HG02588 (cell line): Measurements from ENCODE around the gene SMIM1.
"Not testable (repeated sequence)": the region's sequence is repeated elsewhere in the genome, so short reads cannot be mapped to it uniquely, and the experiment has no call there.

Experiments
- ATAC-seq: cut with Tn5 transposase; IDR thresholded peaks from one replicate; pipeline ENCODE4 v1.9.1; 2021; ENCODE audit warnings: mild to moderate bottlenecking, moderate library complexity; ENCODE audit not compliant: unreplicated experiment

Gene SMIM1

DNA sequence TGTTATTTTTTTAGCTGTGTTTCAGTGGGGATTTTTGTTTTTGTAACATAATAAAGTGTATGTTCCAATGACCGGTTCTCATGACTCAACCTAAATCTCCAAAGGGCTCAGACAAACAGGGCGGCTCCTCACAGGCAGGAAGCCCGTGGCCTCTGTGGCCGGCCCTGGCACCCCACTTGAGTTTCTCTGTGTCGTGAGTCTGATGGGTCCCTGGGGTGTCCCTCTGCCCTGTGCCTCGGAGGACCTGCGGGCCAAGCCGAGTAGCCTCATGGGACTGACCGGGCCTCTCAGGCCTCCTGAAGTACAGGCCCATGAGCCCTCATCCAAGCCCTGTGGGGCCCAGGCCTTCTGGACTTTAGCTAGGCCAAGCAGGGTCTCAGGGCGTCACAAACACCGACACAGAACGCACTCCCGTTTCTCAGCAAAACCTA lies 36.4 kb upstream of the SMIM1 start:
- ATAC-seq = no peak

DNA sequence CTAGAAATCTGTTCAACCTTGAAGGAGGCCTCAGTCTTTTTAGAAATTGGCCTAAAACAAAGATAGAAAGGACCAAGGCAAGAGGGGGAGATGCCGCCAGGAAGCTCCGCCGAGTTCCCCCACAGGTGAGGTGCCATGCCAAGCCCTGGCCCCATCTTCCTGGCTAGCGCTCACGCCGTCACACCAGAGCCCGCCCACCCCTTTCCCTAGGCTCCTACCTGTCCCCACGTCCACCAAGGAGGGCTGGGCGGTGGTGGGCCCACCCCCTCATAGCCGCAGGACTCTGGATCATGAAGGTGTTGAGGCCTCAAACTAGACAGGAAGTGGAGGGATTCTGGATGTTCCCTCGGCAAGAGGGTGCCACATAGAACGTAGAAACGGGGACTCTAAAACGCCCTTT lies 35.8 kb upstream of the SMIM1 start:
- no peak for ATAC-seq

DNA sequence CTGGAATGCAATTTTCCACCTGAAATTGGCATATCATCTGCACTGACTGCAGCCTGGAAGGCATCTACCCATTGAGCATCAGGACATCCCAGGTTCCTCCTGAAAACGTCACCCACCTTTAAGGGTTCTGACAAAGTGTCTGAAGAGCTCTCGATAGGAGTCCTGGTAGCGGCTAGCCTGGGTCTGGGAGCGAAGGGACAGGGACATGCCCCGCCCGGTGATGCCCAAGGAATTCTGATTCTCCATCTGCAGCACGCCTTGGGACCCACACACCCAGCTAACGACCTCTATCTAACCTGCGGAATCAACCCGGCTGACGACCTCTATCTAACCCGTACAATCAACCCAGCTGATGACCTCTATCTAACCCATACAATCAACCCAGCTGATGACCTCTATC lies 33.6 kb upstream of the SMIM1 start:
- ATAC-seq = no peak

DNA sequence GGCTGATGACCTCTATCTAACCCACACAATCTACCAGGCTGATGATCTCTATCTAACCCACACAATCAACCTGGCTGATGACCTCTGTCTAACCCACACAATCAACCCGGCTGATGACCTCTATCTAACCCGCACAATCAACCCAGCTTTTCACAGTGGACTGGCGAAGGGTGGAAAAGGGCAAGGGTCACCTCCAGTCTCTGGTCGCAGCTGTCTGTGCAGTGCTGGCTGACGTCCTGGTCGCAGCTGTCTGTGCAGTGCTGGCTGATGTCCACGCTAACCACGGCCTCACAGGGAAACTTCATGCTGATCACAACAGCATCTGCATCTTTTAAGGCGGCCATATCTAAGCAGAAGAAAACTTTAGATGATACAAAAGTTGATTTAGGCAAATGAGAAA lies 32.5 kb upstream of the SMIM1 start:
- no peak for ATAC-seq

DNA sequence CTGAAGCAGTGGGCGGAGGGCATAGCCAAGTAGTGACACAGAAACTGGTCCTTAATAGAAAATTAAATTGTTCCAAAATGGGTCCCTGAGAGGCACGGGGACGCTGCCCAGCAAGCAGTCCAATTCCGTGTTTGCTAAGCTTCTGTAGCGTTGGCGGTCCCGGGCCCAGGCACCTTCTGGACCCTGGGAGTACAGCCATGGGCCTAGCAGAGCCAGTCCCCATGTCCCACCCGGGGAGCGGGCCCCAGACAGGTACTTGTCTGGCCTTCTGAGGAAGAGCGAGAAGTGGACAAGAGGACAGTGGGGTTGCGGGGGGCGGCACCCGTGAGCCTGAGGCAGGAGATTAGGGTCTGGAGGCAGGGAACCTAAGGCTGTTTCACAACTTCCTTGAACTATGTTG lies 31.8 kb upstream of the SMIM1 start:
- no peak for ATAC-seq

DNA sequence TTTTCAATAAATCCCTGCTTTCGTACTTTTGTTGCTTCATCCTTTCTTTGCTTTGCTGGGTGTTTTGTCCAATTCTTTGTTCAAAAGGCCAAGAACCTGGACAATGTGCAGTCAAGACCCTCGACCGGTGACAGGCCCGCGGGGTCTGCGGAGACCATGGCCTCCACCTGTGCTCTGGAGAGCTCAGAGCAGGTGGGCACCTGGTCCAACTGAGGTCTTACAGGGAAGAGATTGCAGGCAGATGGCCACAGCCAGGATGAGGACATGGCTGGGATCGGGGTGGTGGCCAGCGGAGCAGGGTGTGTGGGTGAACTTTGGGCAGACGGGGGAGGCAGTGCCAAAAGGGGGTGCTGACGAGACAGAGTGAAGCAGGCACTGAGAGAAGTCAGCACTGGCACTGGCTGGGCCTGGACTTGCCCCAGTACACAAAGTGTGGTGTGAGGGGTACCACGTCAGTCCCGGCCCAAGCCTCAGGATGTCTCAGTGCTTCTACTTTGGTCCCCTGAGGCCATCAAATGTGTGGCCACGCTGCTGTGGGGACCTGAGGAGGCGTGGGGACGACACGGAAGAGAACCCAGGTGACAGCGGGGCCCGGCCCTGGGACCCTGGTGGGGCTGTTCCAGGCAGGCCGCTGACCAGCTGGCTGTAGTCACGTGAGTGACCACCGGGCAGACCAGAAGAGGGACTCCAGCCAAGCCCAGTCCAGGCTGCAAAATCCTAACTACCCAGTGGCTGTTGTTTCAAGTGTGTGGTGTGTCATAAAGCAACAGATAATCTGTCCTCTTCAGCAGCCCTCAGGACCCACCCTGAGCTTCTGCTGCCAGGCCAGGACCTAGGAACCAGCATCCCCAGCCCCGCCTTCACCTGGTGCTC lies 30.7 kb upstream of the SMIM1 start:
- ATAC-seq = no peak

DNA sequence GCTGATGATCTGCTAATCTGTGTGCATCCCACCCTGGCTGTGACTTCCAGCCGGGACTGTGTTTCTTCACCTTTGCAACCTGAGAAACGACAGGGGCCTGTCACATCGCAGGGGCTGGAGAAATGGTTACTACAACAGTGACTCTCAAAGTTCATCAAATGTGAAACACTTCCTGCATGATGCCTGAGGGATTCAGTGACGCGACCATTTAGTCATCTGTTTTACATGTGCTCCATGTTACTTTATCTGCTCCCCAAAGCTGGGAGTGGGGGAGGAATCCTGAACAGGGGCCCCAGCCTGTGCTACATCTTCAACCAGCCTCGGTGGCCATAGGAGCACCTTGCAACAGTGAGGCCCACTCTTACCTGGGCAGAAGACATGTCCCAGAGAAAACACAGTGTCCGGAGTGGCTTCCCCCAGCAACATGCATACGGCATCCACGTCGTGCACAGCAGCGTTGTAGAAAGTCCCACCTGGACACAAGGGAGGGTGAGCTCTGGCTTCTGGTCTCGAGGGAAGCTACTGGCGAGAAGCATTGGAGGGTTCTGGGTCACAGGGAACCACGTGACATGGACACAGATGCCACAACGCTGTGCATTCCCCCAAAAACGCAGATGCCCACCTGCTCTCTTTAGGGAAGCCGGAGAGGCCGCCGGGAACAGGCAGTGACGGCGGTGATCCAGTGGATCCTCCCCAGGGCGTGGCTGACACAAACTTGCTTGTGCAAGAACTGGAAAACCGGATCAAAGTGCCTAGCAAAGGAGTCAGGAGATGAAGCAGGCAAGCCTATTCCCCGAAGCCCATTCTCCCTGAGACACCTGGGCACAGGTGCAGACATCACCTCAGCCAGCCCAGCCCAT lies 29.9 kb upstream of the SMIM1 start:
- ATAC-seq = no peak

DNA sequence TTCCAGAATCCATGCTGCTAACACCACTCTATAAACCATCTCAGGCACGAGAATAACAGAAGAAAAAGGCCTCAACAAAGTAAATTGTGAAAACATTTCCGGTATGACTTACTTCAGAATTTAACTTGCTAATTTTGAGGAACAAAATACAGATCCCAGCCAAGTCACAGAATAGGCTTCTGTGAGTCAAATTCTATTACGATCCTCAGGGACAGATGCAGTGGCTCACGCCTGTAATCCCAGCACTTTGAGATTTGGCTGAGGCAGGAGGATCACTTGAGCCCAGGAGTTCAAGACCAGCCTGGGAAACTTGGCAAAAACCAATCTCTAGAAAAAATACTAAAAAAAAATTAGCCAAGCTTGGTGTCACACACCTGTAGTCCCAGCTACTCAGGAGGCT lies 29.1 kb upstream of the SMIM1 start:
- no peak for ATAC-seq

DNA sequence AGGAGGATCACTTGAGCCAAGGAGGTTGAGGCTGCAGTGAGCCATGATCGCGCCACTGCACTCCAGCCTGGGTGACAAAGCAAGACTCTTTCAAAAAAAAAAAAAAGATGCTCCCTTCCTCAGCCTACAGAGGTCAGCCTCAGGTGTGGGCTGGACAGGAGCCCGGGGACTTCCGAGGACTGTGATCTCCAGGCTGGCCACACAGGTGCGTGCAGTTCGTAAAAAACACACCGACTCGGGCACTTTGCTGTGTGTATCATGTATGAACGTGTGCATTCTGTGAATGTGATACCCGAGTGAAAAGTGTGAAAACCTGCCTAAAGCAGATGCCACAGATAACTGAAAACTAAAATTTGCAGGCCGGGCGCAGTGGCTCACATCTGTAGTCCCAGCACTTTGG lies 28.7 kb upstream of the SMIM1 start:
- ATAC-seq = no peak

DNA sequence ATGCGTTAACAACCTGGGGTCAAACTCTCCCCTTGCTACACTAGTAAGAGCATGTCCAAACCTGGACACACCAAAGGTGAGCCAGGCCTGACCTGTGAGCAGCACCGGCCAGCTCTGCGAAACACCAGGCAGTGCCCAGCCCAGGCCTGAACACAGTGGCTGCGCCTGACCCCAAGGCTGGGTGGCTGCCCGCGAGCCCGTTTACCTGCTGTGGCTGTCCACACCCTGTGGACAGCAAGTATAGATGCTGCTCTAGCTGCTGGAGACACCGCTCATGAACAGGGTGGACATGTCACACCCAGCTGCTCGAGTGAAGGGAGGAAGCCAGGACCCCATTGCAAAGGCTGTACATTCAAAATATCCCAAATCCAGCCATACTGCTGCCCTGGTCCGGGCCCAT lies 27.9 kb upstream of the SMIM1 start:
- no peak for ATAC-seq

DNA sequence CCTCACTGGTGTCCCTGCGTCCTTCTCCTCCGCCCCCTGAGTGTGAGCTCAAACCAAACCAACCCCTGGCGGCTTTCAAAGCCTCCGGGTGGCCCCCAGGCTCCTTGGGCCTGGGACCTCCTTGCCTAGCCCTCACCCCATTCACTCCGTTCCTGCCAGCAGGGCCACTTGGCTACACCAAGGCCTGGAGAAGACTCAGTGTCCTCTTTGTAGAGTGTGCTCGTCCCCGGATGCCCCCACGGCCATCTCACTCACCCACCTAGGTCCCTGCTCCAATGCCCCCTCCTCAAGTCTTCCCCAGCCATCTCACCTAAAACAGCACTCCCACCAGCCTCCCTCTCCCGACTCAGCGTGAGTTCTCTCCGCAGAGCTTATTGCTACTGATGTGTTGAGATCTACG lies 27.5 kb upstream of the SMIM1 start:
- no peak for ATAC-seq

DNA sequence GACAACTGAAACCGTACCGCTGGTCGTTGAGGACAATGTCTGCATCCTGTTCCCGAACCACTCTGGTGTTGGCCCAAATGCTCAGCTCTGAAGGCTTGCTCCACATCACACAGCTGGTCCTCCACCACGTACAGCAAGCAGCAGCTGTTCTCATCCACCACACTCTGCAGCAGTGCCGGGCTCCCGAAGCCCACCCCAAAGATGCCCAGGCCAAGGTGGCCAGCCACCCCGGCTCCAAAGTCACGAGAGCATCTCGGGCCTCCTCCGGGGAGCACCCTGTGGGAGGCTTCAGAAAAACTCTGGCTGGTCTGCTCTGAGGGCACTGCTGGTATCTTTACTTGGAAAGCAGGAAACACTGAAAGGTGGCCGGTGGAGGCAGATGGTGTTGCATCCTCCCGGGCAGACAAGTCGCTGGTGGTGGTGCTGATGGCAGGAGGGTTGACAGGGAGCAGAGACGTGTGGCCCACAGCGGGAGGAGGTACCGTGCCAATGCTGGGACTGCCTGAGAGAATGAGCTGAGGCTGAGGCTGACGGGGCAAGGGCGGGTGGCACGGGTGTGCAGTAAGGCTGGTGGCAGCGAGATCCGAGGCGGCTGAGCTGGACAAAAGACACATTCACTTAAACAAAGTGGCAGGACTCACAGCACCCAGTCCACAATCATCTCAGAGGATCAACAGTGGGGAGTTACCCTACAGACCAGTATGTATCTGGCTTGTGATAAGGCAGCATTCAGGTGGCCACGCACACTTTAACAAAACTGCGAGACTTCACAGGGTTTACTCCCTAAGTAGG lies 26.8 kb upstream of the SMIM1 start:
- ATAC-seq = no peak

DNA sequence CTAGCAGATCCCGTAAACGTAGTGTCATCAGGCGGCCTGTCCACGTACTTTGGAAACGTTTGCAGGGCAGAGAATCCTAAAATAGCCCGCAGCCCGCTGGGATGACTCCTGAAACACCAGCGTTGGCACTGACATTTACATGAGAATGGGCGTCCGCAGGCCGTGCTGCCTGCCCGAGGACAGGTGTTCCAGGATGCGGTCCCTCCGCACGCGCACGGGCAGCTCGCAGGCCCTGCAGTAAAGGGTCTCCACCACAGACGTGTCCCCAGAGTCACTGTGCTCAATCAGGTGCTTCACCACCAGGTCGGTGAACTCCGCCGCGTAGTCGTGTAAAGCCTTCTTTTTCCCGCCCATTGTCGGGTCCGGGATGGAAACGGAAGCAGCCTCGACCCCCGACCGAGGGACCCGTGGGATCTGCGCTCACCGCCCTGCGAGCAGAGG lies 26.1 kb upstream of the SMIM1 start:
- ATAC-seq = no peak

DNA sequence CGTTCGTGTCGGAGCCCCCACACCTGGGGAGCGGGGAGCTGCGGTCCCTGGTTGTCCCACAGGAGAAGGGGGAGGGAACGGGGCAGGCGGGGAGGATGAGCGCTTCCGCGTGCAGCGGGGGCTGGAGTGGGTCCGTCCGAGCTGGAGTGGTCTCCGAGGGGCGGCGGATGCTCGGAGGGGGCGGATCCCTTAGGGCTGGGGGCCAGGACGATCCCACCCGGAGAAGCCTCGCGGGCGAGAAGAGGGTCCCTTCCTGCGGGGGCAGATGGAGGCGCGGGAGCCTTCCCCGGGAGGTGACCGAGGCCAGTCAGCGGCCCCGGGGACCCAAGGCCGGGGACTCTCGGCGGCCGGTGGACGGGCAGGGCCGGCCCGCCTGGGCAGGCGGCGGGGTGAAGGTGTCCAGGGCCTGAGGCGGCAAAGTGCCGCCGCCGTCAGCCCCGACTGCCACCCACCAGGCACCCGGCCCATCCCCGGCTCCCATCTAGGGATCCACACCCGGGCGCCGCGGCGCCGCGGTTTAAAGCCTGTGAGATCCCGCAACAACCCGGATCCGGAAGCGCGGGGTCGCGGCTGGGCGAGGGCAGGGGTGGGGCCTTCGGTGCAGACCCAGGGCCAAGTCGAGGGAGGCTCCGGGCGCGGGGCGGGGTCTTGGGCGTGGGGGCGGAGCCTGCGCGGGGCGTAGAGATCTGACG lies 25.6 kb upstream of the SMIM1 start:
- peak; percentile 70 for ATAC-seq

DNA sequence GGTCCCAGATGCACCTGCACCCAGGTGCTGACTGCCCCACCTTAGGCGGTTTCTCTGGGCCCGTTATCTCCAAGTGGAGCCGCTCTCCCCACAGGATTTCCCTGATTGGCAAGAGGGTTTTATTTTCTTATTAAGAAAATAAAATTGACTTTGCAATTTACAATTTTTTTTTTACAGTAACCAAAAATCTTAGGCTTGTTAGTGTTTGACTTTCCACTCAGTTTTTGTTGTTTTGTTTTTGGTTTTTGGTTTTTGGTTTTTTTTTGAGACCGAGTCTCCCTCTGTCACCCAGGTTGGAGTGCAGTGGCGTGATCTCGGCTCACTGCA lies 25.1 kb upstream of the SMIM1 start:
- no peak for ATAC-seq

DNA sequence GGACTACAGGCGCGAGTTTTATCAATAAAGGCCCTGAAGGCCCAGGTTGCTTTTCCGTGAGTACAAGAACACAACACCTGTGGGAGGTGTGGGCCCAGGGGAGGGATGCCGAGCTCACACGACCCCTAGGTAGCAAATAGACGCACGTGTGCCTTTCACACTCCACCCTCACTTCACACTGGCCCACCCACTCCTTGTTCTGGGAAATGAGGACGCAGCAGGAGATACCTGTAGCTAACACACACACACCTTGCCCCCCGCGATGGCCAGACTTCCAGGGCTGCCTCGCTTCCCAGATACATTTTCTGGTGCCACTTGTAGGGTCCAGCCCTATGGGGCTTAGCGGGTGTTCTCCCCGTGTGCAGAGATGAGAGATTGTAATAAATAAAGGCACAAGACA lies 24.6 kb upstream of the SMIM1 start:
- ATAC-seq = no peak

DNA sequence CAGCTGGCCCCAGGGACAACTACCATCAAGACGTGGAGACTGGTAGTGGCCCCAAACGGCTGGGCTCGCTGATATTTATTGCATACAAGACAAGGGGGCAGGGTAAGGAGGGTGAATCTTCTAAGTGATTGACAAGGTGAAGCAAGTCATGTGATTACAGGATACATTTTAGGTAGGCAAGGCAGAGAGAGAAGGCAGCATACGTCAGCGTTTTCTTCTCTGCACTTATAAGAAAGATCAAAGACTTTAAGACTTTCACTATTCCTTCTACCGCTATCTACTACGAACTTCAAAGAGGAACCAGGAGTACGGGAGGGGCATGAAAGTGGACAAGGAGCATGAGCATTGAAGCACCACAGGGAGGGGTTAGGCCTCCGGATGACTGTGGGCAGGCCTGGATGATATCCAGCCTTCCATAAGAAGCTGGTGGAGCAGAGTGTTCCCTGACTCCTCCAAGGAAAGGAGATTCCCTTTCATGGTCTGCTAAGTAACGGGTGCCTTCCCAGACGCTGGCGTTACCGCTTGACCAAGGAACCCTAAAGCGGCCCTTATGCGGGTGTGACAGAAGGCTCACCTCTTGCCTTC lies 24.1 kb upstream of the SMIM1 start:
- ATAC-seq = not testable (repeated sequence)

DNA sequence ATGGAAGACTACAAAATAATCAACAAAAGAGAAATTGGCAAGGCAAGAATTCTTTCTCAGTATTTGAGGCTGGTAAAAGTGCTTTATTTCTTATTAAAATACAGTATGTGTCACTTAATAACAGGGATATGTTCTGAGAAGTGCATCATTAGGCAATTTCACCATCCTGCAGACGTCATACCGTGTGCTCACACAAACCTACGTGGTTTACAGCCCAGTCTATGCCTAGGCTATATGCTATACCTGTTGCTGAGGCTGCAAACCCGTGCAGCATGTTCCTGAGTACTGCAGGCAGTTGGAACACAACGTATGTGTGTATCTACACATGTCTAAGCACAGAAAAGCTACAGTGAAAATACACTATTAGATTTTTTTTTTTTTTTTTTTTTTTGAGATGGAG lies 23.0 kb upstream of the SMIM1 start:
- no peak for ATAC-seq

DNA sequence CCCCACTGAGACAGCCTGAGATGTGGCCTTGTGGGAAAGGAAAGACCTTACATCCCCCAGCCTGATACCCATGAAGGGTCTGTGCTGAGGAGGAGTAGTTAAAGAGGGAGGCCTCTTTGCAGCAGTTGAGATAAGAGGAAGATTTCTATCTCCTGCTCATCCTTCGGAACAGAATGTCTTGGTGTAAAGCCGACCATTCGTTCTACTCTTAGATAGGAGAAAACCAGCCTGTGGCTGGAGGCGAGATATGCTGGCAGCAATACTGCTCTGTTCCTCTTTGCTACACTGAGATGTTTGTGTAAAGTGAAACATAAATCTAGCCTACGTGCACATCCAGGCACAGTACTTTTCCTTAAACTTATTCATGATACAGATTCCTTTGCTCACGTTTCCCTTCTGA lies 21.8 kb upstream of the SMIM1 start:
- ATAC-seq = no peak

DNA sequence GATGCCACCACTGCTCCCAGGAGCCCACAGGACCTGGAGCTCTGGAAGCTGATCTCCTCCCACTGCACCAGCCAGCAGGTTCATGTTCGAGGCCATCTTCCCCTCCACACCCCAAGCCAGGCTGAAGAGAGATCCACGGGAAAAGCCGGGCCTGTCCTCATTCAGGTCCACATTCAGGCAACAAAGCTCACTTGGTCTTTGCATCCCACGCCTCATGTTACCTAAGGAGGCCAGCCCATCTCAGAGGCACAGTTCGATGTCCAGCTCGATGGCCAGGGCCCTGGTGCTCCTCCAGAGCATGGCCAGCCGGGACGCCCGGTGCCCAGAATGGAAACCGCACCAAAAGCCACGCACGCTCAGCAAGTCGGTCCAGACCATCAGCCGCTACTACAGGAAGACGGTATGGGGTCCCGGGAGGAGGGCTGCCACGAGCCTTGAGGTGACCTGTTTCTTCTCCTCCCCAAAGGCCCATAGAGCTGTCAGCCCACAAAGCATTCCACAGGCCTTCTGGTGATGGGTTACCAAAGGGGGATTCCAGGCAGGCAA lies 20.1 kb upstream of the SMIM1 start, which contains the start of gene CCDC27:
TSS of gene CCDC27 (plus strand) at position 51 of the 546 bp plus-strand sequence. CDS start at position 83, 32 bp downstream.
- ATAC-seq = no peak
